ENCODE results near the gene KCNV2.

DNA sequence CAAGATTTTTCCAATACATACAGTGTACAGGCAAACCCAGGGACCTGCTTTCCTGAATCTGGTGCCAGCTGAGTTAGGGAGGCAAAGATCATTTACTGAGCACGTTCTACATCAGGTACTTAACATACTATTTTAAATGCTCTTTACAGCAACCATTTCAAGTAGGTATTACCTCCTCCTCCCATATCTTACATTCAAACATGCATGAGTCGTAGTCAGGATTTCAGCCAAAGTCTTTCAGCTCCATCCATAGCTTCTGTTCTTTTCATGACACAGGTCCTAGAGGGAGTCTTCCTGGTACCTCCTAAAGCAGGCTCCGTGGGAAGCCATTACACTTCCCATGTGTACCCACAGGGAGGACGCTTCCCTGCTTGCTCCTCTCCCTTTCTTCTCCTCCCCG lies 11.7 kb downstream of the KCNV2 start:
- TF ChIP-seq, protein P1, sequence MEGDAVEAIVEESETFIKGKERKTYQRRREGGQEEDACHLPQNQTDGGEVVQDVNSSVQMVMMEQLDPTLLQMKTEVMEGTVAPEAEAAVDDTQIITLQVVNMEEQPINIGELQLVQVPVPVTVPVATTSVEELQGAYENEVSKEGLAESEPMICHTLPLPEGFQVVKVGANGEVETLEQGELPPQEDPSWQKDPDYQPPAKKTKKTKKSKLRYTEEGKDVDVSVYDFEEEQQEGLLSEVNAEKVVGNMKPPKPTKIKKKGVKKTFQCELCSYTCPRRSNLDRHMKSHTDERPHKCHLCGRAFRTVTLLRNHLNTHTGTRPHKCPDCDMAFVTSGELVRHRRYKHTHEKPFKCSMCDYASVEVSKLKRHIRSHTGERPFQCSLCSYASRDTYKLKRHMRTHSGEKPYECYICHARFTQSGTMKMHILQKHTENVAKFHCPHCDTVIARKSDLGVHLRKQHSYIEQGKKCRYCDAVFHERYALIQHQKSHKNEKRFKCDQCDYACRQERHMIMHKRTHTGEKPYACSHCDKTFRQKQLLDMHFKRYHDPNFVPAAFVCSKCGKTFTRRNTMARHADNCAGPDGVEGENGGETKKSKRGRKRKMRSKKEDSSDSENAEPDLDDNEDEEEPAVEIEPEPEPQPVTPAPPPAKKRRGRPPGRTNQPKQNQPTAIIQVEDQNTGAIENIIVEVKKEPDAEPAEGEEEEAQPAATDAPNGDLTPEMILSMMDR (IDR thresholded peaks at IDR 0.05): no peak
- no peak for TF ChIP-seq POLR2A (IDR thresholded peaks at IDR 0.05)
